GM12878 (cell line): ENCODE measurements around the gene LTBP3. TPM values are rescaled to one million over a fixed set of nuclear protein-coding genes. Genes with fewer than 3 reads are reported as not detected.
A peak's percentile ranks its signal among the peaks of the same experiment; 100 is the strongest.

ENCODE experiments used
- CREB1 ChIP-seq: IDR thresholded peaks from 2 replicates; pipeline ENCODE4 v1.6.1; 2012; ENCODE audit warnings: low read depth, mild to moderate bottlenecking, inconsistent platforms
- E2F4 ChIP-seq: IDR thresholded peaks from 2 replicates; pipeline ENCODE4 v1.6.1; 2012; ENCODE audit warnings: low read depth, low read length, improper control_type of control experiment
- IKZF1 ChIP-seq: fragments of 450-650 bp; conservative IDR thresholded peaks from 2 replicates; pipeline ENCODE4 v1.6.1; 2017; ENCODE audit warnings: antibody characterized with exemption, mild to moderate bottlenecking
- NR2C2 ChIP-seq: IDR thresholded peaks from 2 replicates; pipeline ENCODE4 v1.6.1; 2011; ENCODE audit warnings: borderline replicate concordance, low read depth; ENCODE audit not compliant: control insufficient read depth, insufficient read length
- SKIL ChIP-seq: fragments of 450-650 bp; IDR thresholded peaks from 2 replicates; pipeline ENCODE4 v1.6.1; 2017; ENCODE audit warnings: mild to moderate bottlenecking, low read depth, inconsistent platforms; ENCODE audit not compliant: poor library complexity, severe bottlenecking
- SREBF1 ChIP-seq: IDR thresholded peaks from 2 replicates; pipeline ENCODE4 v1.6.1; 2012; ENCODE audit warnings: mild to moderate bottlenecking, low read length
- STAT3 ChIP-seq: IDR thresholded peaks from 2 replicates; pipeline ENCODE4 v1.6.1; 2011; ENCODE audit warnings: low read depth, low read length, improper control_type of control experiment
- TAF1 ChIP-seq: IDR thresholded peaks from 2 replicates; pipeline ENCODE4 v1.6.1; 2011; ENCODE audit warnings: mild to moderate bottlenecking, low read depth, low read length, borderline replicate concordance
- polyA plus RNA-seq, 11 experiments: library from polyadenylated mRNA; depleted of rRNA in 4 of 11; unstranded in 6 of 11; stranded (reverse) in 5 of 11; fragments of >200 nt; fragmentation: Nextera tagmentation in 4 of 11; fragmentation: Illumina TruSeq in 1 of 11; extraction: Ambion mirVana in 4 of 11; extraction: Trizol in 1 of 11; gene quantifications; 1 replicate in 1 of 11; 2 replicates in 10 of 11; pipeline versions ENCODE4 v1.2.1 to v1.2.3, GENCODE V29; 2011 to 2016; ENCODE audit warnings: inconsistent platforms in 2 of 11, missing spikeins in 2 of 11, low read depth in 1 of 11
- total RNA-seq, 4 experiments: library from RNA; depleted of rRNA in 3 of 4; stranded (reverse); fragments of >200 nt in 3 of 4; fragmentation: Illumina TruSeq in 1 of 4; extraction: Trizol in 1 of 4; gene quantifications; 2 replicates each; pipeline versions ENCODE4 v1.2.1 to v1.2.3, GENCODE V29; 2013 to 2021
- TF ChIP-seq, protein P1 (sequence below): fragments of 450-650 bp; formaldehyde crosslinking; IDR thresholded peaks from 2 replicates; pipeline ENCODE4 v1.4.0; 2020; ENCODE audit warnings: mild to moderate bottlenecking, moderate library complexity
- TF ChIP-seq, protein P2 (sequence below): IDR thresholded peaks from 2 replicates; pipeline ENCODE4 v1.6.1; 2012; ENCODE audit warnings: improper control_type of control experiment, low read depth, low read length; ENCODE audit not compliant: insufficient replicate concordance
- TF ChIP-seq, protein P3 (sequence below): fragments of 450-650 bp; IDR thresholded peaks from 2 replicates; pipeline ENCODE4 v1.6.1; 2016; ENCODE audit warnings: mild to moderate bottlenecking, moderate library complexity, borderline replicate concordance

LTBP3 gene
- total and polyA plus RNA-seq, 10 of the 15 experiments (the other 5 are each of a cell fraction or from before 2014, with no cell fraction given): 2.2 to 12.2 (median 6.2) TPM; not detected in 2

GRCh38 chr11:65498977-65499712, 59.0 kb downstream of the LTBP3 start, which contains the start of gene MALAT1 (continued):
- TF ChIP-seq STAT3: 0 out of 2 replicates have a peak, but pooled peaks have one; percentile 8
- TF ChIP-seq, protein P1, sequence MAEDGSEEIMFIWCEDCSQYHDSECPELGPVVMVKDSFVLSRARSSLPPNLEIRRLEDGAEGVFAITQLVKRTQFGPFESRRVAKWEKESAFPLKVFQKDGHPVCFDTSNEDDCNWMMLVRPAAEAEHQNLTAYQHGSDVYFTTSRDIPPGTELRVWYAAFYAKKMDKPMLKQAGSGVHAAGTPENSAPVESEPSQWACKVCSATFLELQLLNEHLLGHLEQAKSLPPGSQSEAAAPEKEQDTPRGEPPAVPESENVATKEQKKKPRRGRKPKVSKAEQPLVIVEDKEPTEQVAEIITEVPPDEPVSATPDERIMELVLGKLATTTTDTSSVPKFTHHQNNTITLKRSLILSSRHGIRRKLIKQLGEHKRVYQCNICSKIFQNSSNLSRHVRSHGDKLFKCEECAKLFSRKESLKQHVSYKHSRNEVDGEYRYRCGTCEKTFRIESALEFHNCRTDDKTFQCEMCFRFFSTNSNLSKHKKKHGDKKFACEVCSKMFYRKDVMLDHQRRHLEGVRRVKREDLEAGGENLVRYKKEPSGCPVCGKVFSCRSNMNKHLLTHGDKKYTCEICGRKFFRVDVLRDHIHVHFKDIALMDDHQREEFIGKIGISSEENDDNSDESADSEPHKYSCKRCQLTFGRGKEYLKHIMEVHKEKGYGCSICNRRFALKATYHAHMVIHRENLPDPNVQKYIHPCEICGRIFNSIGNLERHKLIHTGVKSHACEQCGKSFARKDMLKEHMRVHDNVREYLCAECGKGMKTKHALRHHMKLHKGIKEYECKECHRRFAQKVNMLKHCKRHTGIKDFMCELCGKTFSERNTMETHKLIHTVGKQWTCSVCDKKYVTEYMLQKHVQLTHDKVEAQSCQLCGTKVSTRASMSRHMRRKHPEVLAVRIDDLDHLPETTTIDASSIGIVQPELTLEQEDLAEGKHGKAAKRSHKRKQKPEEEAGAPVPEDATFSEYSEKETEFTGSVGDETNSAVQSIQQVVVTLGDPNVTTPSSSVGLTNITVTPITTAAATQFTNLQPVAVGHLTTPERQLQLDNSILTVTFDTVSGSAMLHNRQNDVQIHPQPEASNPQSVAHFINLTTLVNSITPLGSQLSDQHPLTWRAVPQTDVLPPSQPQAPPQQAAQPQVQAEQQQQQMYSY (CRISPR knock-in tag): peak; percentile 97; the same call in 1 of the 2 replicates
- TF ChIP-seq E2F4: no peak
- peak; percentile 89 for TF ChIP-seq SKIL
- no peak for TF ChIP-seq IKZF1
- TF ChIP-seq, protein P2, sequence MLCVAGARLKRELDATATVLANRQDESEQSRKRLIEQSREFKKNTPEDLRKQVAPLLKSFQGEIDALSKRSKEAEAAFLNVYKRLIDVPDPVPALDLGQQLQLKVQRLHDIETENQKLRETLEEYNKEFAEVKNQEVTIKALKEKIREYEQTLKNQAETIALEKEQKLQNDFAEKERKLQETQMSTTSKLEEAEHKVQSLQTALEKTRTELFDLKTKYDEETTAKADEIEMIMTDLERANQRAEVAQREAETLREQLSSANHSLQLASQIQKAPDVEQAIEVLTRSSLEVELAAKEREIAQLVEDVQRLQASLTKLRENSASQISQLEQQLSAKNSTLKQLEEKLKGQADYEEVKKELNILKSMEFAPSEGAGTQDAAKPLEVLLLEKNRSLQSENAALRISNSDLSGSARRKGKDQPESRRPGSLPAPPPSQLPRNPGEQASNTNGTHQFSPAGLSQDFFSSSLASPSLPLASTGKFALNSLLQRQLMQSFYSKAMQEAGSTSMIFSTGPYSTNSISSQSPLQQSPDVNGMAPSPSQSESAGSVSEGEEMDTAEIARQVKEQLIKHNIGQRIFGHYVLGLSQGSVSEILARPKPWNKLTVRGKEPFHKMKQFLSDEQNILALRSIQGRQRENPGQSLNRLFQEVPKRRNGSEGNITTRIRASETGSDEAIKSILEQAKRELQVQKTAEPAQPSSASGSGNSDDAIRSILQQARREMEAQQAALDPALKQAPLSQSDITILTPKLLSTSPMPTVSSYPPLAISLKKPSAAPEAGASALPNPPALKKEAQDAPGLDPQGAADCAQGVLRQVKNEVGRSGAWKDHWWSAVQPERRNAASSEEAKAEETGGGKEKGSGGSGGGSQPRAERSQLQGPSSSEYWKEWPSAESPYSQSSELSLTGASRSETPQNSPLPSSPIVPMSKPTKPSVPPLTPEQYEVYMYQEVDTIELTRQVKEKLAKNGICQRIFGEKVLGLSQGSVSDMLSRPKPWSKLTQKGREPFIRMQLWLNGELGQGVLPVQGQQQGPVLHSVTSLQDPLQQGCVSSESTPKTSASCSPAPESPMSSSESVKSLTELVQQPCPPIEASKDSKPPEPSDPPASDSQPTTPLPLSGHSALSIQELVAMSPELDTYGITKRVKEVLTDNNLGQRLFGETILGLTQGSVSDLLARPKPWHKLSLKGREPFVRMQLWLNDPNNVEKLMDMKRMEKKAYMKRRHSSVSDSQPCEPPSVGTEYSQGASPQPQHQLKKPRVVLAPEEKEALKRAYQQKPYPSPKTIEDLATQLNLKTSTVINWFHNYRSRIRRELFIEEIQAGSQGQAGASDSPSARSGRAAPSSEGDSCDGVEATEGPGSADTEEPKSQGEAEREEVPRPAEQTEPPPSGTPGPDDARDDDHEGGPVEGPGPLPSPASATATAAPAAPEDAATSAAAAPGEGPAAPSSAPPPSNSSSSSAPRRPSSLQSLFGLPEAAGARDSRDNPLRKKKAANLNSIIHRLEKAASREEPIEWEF: no peak
- TF ChIP-seq SREBF1: no peak
- TF ChIP-seq NR2C2: no peak
- TF ChIP-seq TAF1: peak; percentile 100
- TF ChIP-seq CREB1: no peak
- TF ChIP-seq, protein P3, sequence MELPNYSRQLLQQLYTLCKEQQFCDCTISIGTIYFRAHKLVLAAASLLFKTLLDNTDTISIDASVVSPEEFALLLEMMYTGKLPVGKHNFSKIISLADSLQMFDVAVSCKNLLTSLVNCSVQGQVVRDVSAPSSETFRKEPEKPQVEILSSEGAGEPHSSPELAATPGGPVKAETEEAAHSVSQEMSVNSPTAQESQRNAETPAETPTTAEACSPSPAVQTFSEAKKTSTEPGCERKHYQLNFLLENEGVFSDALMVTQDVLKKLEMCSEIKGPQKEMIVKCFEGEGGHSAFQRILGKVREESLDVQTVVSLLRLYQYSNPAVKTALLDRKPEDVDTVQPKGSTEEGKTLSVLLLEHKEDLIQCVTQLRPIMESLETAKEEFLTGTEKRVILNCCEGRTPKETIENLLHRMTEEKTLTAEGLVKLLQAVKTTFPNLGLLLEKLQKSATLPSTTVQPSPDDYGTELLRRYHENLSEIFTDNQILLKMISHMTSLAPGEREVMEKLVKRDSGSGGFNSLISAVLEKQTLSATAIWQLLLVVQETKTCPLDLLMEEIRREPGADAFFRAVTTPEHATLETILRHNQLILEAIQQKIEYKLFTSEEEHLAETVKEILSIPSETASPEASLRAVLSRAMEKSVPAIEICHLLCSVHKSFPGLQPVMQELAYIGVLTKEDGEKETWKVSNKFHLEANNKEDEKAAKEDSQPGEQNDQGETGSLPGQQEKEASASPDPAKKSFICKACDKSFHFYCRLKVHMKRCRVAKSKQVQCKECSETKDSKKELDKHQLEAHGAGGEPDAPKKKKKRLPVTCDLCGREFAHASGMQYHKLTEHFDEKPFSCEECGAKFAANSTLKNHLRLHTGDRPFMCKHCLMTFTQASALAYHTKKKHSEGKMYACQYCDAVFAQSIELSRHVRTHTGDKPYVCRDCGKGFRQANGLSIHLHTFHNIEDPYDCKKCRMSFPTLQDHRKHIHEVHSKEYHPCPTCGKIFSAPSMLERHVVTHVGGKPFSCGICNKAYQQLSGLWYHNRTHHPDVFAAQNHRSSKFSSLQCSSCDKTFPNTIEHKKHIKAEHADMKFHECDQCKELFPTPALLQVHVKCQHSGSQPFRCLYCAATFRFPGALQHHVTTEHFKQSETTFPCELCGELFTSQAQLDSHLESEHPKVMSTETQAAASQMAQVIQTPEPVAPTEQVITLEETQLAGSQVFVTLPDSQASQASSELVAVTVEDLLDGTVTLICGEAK: no peak; the same call in 1 of the 2 replicates
